Tibial nerve (tissue), 4 donors: Measurements from ENCODE around the gene PLXDC1. TPM values are rescaled to one million over a fixed set of nuclear protein-coding genes. Genes with fewer than 3 reads are reported as not detected.
"Not testable (repeated sequence)": the region's sequence is repeated elsewhere in the genome, so short reads cannot be mapped to it uniquely, and the experiment has no call there.

ENCODE experiments used
- DNase-seq, 2 donors: peaks; one replicate each; pipeline ENCODE4 v3.0.0-alpha.2; 2019; ENCODE audit warnings: low spot score in 2 of 2
- H3K27ac ChIP-seq, 4 donors: fragments of 200-600 bp; sonication (generic) in 3 of 4; one replicate each; pipeline ENCODE4 v1.5.1; 2017 to 2019; ENCODE audit warnings: mild to moderate bottlenecking in 1 of 4
- H3K27me3 ChIP-seq, 2 donors: fragments of 200-600 bp; sonication (generic) in 1 of 2; one replicate each; pipeline versions ENCODE4 v1.5.1 to v1.6.0; 2017 to 2019
- H3K36me3 ChIP-seq, 3 donors: fragments of 200-600 bp; sonication (generic); one replicate each; pipeline ENCODE4 v1.5.1; 2018 to 2019
- H3K4me1 ChIP-seq, 4 donors: fragments of 200-600 bp; sonication (generic) in 3 of 4; one replicate each; pipeline ENCODE4 v1.5.1; 2017 to 2019
- H3K4me3 ChIP-seq, 4 donors: fragments of 200-600 bp; sonication (generic) in 3 of 4; one replicate each; pipeline ENCODE4 v1.5.1; 2017 to 2019; ENCODE audit warnings: mild to moderate bottlenecking in 1 of 4, moderate library complexity in 1 of 4
- H3K9me3 ChIP-seq, 4 donors: fragments of 200-600 bp; sonication (generic) in 3 of 4; one replicate each; pipeline ENCODE4 v1.5.1; 2017 to 2019
- CTCF ChIP-seq, 5 experiments: fragments of 200-600 bp in 3 of 5; fragments of 450-650 bp in 2 of 5; sonication (generic) in 3 of 5; IDR thresholded peaks; one replicate each; pipeline ENCODE4 v1.5.1; 2016 to 2019; ENCODE audit warnings: antibody characterized with exemption in 5 of 5, mild to moderate bottlenecking in 3 of 5, moderate library complexity in 2 of 5
- EP300 ChIP-seq, 2 donors: sonication (generic); formaldehyde crosslinking; IDR thresholded peaks; one replicate each; pipeline ENCODE4 v1.6.1; 2017; ENCODE audit warnings: antibody characterized with exemption in 2 of 2, mild to moderate bottlenecking in 1 of 2
- POLR2A ChIP-seq, 2 donors: fragments of 450-650 bp; IDR thresholded peaks; one replicate each; pipeline ENCODE4 v1.6.1; 2017; ENCODE audit warnings: antibody characterized with exemption in 2 of 2, mild to moderate bottlenecking in 2 of 2, moderate library complexity in 2 of 2
- WGBS, 2 donors: methylation state at CpG; one replicate each; pipeline ENCODE4 v1.1.5; 2018; 5-methylcytosine and 5-hydroxymethylcytosine counted together
- total RNA-seq, 4 donors: library from RNA; depleted of rRNA; stranded (reverse); fragments of >200 nt; gene quantifications; one replicate each; pipeline ENCODE4 v1.1.0, GENCODE V29; 2016

PLXDC1 gene
- total RNA-seq, 4 donors from 2014 or later = 34.1 to 95.1 (median 42.4) TPM

GRCh38 chr17:39063681-39064069 lies 87.8 kb downstream of the PLXDC1 start:
- H3K36me3 ChIP-seq = peaks cover 0 to 4% (median 0%) of the 10 kb centered on the region in 3 donors
- no peak overlapping the region for H3K4me3 ChIP-seq
- no peaks in the 10 kb centered on the region for H3K27me3 ChIP-seq
- peaks cover 0 to 26% (median 3%) of the 10 kb centered on the region in 4 donors for H3K4me1 ChIP-seq
- no peak for TF ChIP-seq CTCF (IDR thresholded peaks at IDR 0.05)
- TF ChIP-seq POLR2A (IDR thresholded peaks at IDR 0.05) = no peak
- no peak for TF ChIP-seq EP300 (IDR thresholded peaks at IDR 0.05)
- DNase-seq = no peak
- 78 to 82% methylated on average over 1 of the region's 1 CpG for WGBS, 2 donors
- H3K27ac ChIP-seq = no peak overlapping the region
- no peaks in the 10 kb centered on the region for H3K9me3 ChIP-seq

DNA sequence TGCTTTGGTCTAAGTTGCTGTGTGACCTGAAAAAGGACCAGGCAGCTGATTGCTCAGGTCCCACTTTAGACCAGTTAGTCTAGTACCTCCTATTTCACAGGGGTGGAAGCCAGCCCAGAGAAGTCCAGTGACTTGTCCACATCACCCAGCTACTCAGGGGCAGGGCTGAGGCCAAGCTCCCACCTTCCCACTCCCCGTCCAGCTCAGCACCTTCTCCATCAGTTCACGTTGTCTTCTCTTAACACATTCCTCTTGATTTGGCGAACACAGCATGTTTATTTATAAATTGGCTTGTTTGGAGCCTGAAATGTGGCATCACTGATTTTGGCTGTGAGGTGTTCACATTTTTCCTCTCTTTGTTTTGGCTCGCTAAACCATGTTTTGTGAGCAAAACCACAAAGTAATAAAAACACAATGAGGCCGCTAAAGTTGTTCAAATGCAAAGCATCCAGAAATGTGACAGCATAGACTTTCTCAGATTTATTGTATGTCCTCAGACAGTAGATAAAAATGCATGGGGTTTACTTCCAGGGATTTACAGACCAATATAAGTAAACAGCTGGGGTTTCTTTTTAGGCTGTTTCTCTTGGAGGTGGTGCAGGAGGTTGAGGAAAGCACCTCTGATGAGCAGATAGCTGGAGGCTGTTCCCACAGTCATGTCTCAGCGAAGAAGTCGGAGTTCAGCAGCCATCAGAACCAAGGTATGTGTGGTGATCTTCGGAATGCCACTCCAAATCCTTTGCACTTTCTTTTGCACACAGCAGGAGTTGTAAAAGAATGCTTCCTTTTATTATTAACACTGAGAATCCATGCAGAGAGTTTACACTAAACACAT lies 88.4 kb downstream of the PLXDC1 start:
- WGBS, 2 donors = 37 to 38% methylated on average over 8 of the region's 8 CpGs
- peaks cover 0 to 30% (median 3%) of the 10 kb centered on the region in 4 donors for H3K4me1 ChIP-seq
- H3K9me3 ChIP-seq = no peaks in the 10 kb centered on the region
- H3K27ac ChIP-seq = peak overlapping the region in 1 of 4 donors; percentile 16
- H3K27me3 ChIP-seq = no peaks in the 10 kb centered on the region
- peaks cover 0 to 4% (median 0%) of the 10 kb centered on the region in 3 donors for H3K36me3 ChIP-seq
- H3K4me3 ChIP-seq = no peak overlapping the region
- no peak for DNase-seq
- TF ChIP-seq POLR2A (IDR thresholded peaks at IDR 0.05) (no peak), CTCF (IDR thresholded peaks at IDR 0.05) (no peak), EP300 (IDR thresholded peaks at IDR 0.05) (no peak)

DNA sequence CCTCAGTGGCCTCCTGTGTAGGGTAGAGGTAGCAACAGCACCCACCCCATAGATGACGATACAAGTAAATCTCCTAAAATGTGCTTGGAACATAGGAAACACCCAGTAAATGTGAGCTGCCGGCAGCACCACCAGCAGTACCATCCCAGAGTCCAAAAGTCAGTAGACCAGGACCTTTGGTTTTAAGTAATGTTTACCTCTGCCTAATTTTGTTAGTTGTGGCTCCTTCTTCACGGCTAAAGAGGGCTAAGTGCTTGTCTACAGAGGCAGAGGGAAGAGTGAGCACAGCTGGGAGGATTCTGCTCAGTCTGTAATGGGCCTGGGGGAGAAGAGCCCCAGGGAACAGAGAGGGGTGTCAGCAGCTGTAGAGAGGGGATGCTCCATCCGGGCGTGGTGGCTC lies 92.9 kb downstream of the PLXDC1 start:
- whole genome bisulfite sequencing, 2 donors = 75 to 81% methylated on average over 5 of the region's 5 CpGs
- no peak for DNase-seq
- Histone ChIP-seq H3K4me1 (peaks cover 0 to 29% (median 0%) of the 10 kb centered on the region in 4 donors), H3K27ac (no peak overlapping the region), H3K27me3 (no peaks in the 10 kb centered on the region), H3K36me3 (no peaks in the 10 kb centered on the region), H3K4me3 (no peak overlapping the region), H3K9me3 (no peaks in the 10 kb centered on the region)
- TF ChIP-seq CTCF (IDR thresholded peaks at IDR 0.05) = no peak
- TF ChIP-seq POLR2A (IDR thresholded peaks at IDR 0.05) = no peak
- no peak for TF ChIP-seq EP300 (IDR thresholded peaks at IDR 0.05)

DNA sequence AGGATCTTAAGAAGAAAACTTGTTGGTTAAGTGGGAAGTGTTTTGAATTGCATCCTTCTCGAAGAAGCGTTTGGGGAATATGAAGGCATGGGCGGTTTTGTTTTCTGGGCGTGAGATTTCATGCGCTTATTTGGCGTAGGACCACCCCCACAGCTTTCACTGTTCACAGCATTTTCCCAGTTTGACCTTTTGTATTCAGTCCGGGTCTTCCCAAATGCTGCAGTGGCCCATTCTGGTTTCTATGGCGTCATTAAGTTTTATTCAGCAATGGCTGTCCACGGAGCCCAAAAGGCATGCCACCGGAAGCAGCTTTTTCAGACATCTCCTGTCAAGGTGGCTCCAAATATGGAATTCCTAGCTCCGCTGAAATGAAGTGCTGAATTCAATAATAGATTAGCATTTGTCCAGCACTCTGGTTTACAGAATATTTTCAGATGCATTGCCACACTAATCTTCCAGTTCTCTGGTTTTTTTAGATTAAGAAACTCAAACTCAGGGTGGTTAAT lies 93.7 kb downstream of the PLXDC1 start:
- Histone ChIP-seq H3K27me3 (no peaks in the 10 kb centered on the region), H3K36me3 (no peaks in the 10 kb centered on the region), H3K4me3 (peak overlapping the region; percentile 25 to 79 (median 60)), H3K9me3 (no peaks in the 10 kb centered on the region), H3K4me1 (peaks cover 0 to 22% (median 0%) of the 10 kb centered on the region in 4 donors), H3K27ac (peak overlapping the region in 2 of 4 donors; percentile 75)
- TF ChIP-seq EP300 (IDR thresholded peaks at IDR 0.05) (peak in 1 of 2 donors; percentile 9), CTCF (IDR thresholded peaks at IDR 0.05) (no peak), POLR2A (IDR thresholded peaks at IDR 0.05) (no peak)
- 39 to 49% methylated on average over 11 of the region's 11 CpGs for WGBS, 2 donors
- DNase-seq = no peak

DNA sequence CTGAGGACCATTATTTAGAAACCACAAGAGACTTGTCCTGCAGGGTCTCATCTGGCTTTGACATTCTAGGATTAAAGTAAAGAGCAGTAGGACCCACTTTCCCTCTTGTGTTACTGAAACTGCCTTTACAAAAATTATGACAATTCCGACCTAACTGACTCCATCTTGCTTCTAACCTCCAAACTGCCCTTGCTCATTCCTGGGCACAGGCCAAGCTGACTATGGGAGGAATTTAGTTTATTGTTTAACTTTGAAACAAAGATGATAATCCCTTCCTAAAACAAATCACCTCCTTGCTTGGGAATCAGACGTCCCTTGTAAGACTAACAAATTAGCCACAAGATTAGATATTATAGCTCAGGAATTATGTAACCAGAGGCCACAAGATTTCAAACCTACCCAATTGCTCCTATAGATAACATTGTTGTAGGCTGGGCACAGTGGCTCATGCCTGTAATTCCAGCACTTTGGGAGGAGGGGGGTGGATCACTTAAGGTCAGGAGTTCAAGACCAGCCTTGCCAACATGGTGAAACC lies 97.3 kb downstream of the PLXDC1 start:
- TF ChIP-seq EP300 (IDR thresholded peaks at IDR 0.05) = no peak
- no peak for TF ChIP-seq CTCF (IDR thresholded peaks at IDR 0.05)
- no peak for TF ChIP-seq POLR2A (IDR thresholded peaks at IDR 0.05)
- WGBS, 2 donors = 30 to 41% methylated on average over 2 of the region's 2 CpGs
- Histone ChIP-seq H3K4me3 (no peak overlapping the region), H3K4me1 (peaks cover 0 to 18% (median 0%) of the 10 kb centered on the region in 4 donors), H3K36me3 (no peaks in the 10 kb centered on the region), H3K9me3 (no peaks in the 10 kb centered on the region), H3K27ac (no peak overlapping the region), H3K27me3 (no peaks in the 10 kb centered on the region)
- no peak for DNase-seq

GRCh38 chr17:39052423-39052822 lies 99.0 kb downstream of the PLXDC1 start:
- H3K27me3 ChIP-seq, H3K4me3 ChIP-seq, H3K36me3 ChIP-seq, DNase-seq, H3K4me1 ChIP-seq, H3K27ac ChIP-seq: not testable (repeated sequence)
- 92% methylated on average over 3 of the region's 3 CpGs for WGBS, 2 donors
- H3K9me3 ChIP-seq = peaks cover 0 to 14% (median 0%) of the 10 kb centered on the region in 4 donors
